CD14-positive monocyte (primary cell): ENCODE data around the gene UNC45B. TPM values are rescaled to one million over a fixed set of nuclear protein-coding genes. Genes with fewer than 3 reads are reported as not detected.

ENCODE experiments used
- DNase-seq, 3 donors: peaks; one replicate each; pipeline ENCODE4 v3.0.0-alpha.2; 2011 to 2022
- H2AFZ ChIP-seq: 2 replicates; pipeline ENCODE4 v1.6.0; 2012; ENCODE audit warnings: mild to moderate bottlenecking, low read depth, low read length, inconsistent platforms; ENCODE audit not compliant: insufficient read depth, poor library complexity, severe bottlenecking
- H3K27ac ChIP-seq, 2 donors: 1 replicate in 1 of 2; 2 replicates in 1 of 2; pipeline ENCODE4 v1.5.1; 2012 to 2013; ENCODE audit warnings: low read length in 2 of 2, control low read depth in 1 of 2, inconsistent platforms in 1 of 2, low read depth in 1 of 2, mild to moderate bottlenecking in 1 of 2
- H3K27me3 ChIP-seq, 2 donors: one replicate each; pipeline versions ENCODE4 v1.6.0 to v1.6.1; 2011 to 2013; ENCODE audit warnings: low read length in 2 of 2; ENCODE audit not compliant: control insufficient read depth in 2 of 2, insufficient read depth in 2 of 2
- H3K36me3 ChIP-seq, 2 donors: replicated peaks in 1 of 2; 1 replicate in 1 of 2; 2 replicates in 1 of 2; pipeline versions ENCODE4 v1.5.1 to v1.6.1; 2012 to 2013; ENCODE audit warnings: low read length in 2 of 2, control low read depth in 1 of 2, inconsistent platforms in 1 of 2, mild to moderate bottlenecking in 1 of 2; ENCODE audit not compliant: insufficient read depth in 2 of 2, control insufficient read depth in 1 of 2
- H3K4me1 ChIP-seq, 2 donors: 1 replicate in 1 of 2; 2 replicates in 1 of 2; pipeline versions ENCODE4 v1.5.1 to v1.6.1; 2012 to 2013; ENCODE audit warnings: low read length in 2 of 2, control low read depth in 1 of 2, inconsistent platforms in 1 of 2, mild to moderate bottlenecking in 1 of 2, moderate library complexity in 1 of 2; ENCODE audit not compliant: insufficient read depth in 2 of 2, control insufficient read depth in 1 of 2
- H3K4me2 ChIP-seq: replicated peaks from 2 replicates; pipeline ENCODE3; 2012; ENCODE audit warnings: low read length, moderate library complexity, mild to moderate bottlenecking; ENCODE audit not compliant: poor library complexity, severe bottlenecking; ENCODE audit errors: extremely low read depth
- H3K4me3 ChIP-seq, 3 experiments: fragments of 200-600 bp in 1 of 3; sonication (generic) in 1 of 3; replicated peaks in 1 of 3; 1 replicate in 2 of 3; 2 replicates in 1 of 3; pipeline ENCODE4 v1.5.1; 2011 to 2013; ENCODE audit warnings: low read length in 3 of 3, mild to moderate bottlenecking in 3 of 3, control low read depth in 2 of 3, low read depth in 2 of 3, inconsistent platforms in 1 of 3, moderate library complexity in 1 of 3
- H3K79me2 ChIP-seq: 2 replicates; pipeline ENCODE4 v1.6.0; 2012; ENCODE audit warnings: mild to moderate bottlenecking, control low read depth, inconsistent platforms, low read length, moderate library complexity; ENCODE audit not compliant: insufficient read depth
- H3K9ac ChIP-seq: 2 replicates; pipeline ENCODE4 v1.6.0; 2017; ENCODE audit warnings: low read length, mild to moderate bottlenecking; ENCODE audit not compliant: insufficient read depth, poor library complexity, severe bottlenecking
- H3K9me3 ChIP-seq, 2 donors: replicated peaks in 1 of 2; 1 replicate in 1 of 2; 2 replicates in 1 of 2; pipeline versions ENCODE4 v1.5.1 to v1.6.1; 2012 to 2013; ENCODE audit warnings: low read length in 2 of 2, control low read depth in 1 of 2; ENCODE audit not compliant: control insufficient read depth in 1 of 2, insufficient read depth in 1 of 2
- H4K20me1 ChIP-seq: 2 replicates; pipeline ENCODE4 v1.6.0; 2012; ENCODE audit warnings: mild to moderate bottlenecking, low read length, control low read depth, moderate library complexity; ENCODE audit not compliant: insufficient read depth
- H3K27ac Mint-ChIP-seq, 7 donors: one replicate each; pipeline ENCODE4 v1.8.0; 2020; ENCODE audit warnings: mild to moderate bottlenecking in 7 of 7, mixed read lengths in 7 of 7, moderate library complexity in 6 of 7, inconsistent platforms in 2 of 7
- H3K27me3 Mint-ChIP-seq, 3 donors: one replicate each; pipeline ENCODE4 v1.8.0; 2021 to 2022; ENCODE audit warnings: low read depth in 3 of 3, mild to moderate bottlenecking in 3 of 3, mixed read lengths in 3 of 3, moderate library complexity in 3 of 3, inconsistent platforms in 1 of 3
- H3K36me3 Mint-ChIP-seq, 2 donors: one replicate each; pipeline ENCODE4 v1.8.0; 2020; ENCODE audit warnings: mixed read lengths in 2 of 2, inconsistent platforms in 1 of 2, mild to moderate bottlenecking in 1 of 2
- H3K4me1 Mint-ChIP-seq: one replicate; pipeline ENCODE4 v1.8.0; 2020; ENCODE audit warnings: mild to moderate bottlenecking, mixed read lengths
- H3K4me3 Mint-ChIP-seq, 2 donors: one replicate each; pipeline ENCODE4 v1.8.0; 2020; ENCODE audit warnings: mild to moderate bottlenecking in 2 of 2, mixed read lengths in 2 of 2, moderate library complexity in 1 of 2
- H3K9me3 Mint-ChIP-seq, 7 donors: one replicate each; pipeline ENCODE4 v1.8.0; 2020 to 2022; ENCODE audit warnings: mixed read lengths in 7 of 7, mild to moderate bottlenecking in 6 of 7, moderate library complexity in 6 of 7, inconsistent platforms in 2 of 7
- WGBS: methylation state at CpG from one replicate; pipeline ENCODE4 v1.1.5; 2013; ENCODE audit warnings: missing lambda C conversion rate; ENCODE audit not compliant: insufficient coverage; 5-methylcytosine and 5-hydroxymethylcytosine counted together
- intact Hi-C, 2 donors: fragments of 100-400 bp; cut with micrococcal nuclease; formaldehyde crosslinking; loops; one replicate each; pipeline versions ENCODE4 v1.15.0 to v1.15.1; 2023
- polyA plus RNA-seq, 3 donors: library from polyadenylated mRNA; depleted of rRNA in 1 of 3; unstranded in 2 of 3; stranded (reverse) in 1 of 3; fragments of 300-500 nt in 2 of 3; fragments of >200 nt in 1 of 3; fragmentation: Illumina TruSeq in 2 of 3; gene quantifications; 1 replicate in 2 of 3; 2 replicates in 1 of 3; pipeline ENCODE4 v1.2.3, GENCODE V29; 2012 to 2021
- TF ChIP-seq, protein P1 (sequence below): fragments of 200-600 bp; IDR thresholded peaks from one replicate; pipeline ENCODE4 v1.8.0; 2022; ENCODE audit warnings: antibody characterized with exemption, mild to moderate bottlenecking

The UNC45B gene
- polyA plus RNA-seq, 3 donors, result not detected

DNA sequence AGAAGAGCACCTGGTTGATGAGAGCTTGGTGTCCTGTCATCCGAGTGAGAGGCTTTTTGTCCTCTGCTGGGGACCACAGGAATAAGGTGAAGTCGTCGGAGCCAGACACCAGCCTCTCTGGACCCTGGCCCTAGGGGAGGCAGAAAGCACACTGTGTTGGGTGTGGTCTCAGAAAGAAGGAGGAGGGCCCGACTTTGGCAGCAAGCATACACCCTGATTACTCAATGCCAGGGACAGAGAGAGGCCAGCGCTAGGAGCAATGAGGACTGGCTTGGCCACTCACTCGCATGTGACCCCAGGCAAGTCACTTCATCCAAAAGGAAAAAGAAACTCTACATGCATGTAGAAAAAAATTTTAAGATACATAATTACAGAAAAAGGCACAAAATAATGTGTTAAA, 12.3 kb upstream of the UNC45B start:
- DNase-seq, result no peak
- H3K4me3 ChIP-seq, result no peak overlapping the region
- no peaks in the 10 kb centered on the region for H3K9me3 Mint-ChIP-seq
- H3K27ac Mint-ChIP-seq, result no peak overlapping the region
- peaks cover 0 to 2% (median 0%) of the 10 kb centered on the region in 3 donors for H3K27me3 Mint-ChIP-seq
- no peaks in the 10 kb centered on the region for H3K4me1 Mint-ChIP-seq
- no peaks in the 10 kb centered on the region for H3K4me1 ChIP-seq
- no peaks in the 10 kb centered on the region for H4K20me1 ChIP-seq
- no peaks in the 10 kb centered on the region for H3K79me2 ChIP-seq
- peaks cover 79 to 81% of the 10 kb centered on the region in 2 donors for H3K36me3 Mint-ChIP-seq
- no peaks in the 10 kb centered on the region for H3K27me3 ChIP-seq
- intact Hi-C loops, result no loop called here
- TF ChIP-seq, protein P1, sequence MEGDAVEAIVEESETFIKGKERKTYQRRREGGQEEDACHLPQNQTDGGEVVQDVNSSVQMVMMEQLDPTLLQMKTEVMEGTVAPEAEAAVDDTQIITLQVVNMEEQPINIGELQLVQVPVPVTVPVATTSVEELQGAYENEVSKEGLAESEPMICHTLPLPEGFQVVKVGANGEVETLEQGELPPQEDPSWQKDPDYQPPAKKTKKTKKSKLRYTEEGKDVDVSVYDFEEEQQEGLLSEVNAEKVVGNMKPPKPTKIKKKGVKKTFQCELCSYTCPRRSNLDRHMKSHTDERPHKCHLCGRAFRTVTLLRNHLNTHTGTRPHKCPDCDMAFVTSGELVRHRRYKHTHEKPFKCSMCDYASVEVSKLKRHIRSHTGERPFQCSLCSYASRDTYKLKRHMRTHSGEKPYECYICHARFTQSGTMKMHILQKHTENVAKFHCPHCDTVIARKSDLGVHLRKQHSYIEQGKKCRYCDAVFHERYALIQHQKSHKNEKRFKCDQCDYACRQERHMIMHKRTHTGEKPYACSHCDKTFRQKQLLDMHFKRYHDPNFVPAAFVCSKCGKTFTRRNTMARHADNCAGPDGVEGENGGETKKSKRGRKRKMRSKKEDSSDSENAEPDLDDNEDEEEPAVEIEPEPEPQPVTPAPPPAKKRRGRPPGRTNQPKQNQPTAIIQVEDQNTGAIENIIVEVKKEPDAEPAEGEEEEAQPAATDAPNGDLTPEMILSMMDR, result no peak
- peaks cover 76 to 88% of the 10 kb centered on the region in 2 donors for H3K36me3 ChIP-seq
- H3K4me2 ChIP-seq, result no peak overlapping the region
- no peaks in the 10 kb centered on the region for H3K9me3 ChIP-seq
- 100% methylated on average over 3 of the region's 6 CpGs for WGBS
- no peak overlapping the region for H3K9ac ChIP-seq
- H2AFZ ChIP-seq, result no peak overlapping the region
- no peak overlapping the region for H3K4me3 Mint-ChIP-seq
- no peak overlapping the region for H3K27ac ChIP-seq

DNA sequence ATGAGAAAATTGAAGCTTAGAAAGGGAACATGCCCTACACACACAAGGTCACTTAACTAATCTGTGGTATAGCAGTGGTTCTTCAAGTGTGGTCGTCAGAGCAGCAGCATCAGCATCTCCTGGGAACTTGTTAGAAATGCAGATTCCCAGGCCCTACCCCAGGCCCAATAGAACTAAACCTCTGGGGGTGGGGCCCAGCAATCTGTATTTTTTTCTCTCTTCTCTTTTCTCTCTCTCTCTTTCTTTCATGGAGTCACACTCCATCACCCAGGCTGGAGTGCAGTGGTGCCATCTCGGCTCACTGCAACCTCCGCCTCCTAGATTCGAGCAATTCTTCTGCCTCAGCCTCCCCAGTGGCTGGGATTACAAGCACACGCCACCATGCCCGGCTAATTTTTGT, 9.4 kb upstream of the UNC45B start:
- WGBS, result 83% methylated on average over 1 of the region's 6 CpGs
- peak overlapping the region in 1 of 7 donors; percentile 38 for H3K27ac Mint-ChIP-seq

More for the DNA sequence above, 9.4 kb upstream of the UNC45B start:
- peaks cover 11% of the 10 kb centered on the region for H3K79me2 ChIP-seq
- H3K27ac ChIP-seq, result no peak overlapping the region
- H3K4me3 Mint-ChIP-seq, result no peak overlapping the region
- H3K9ac ChIP-seq, result no peak overlapping the region
- no peak for DNase-seq
- H3K4me1 Mint-ChIP-seq, result peaks cover 11% of the 10 kb centered on the region
- H3K27me3 ChIP-seq, result no peaks in the 10 kb centered on the region
- H3K4me3 ChIP-seq, result no peak overlapping the region
- H3K27me3 Mint-ChIP-seq, result peaks cover 0 to 2% (median 0%) of the 10 kb centered on the region in 3 donors
- H3K36me3 ChIP-seq, result peaks cover 56 to 64% of the 10 kb centered on the region in 2 donors
- peaks cover 0 to 13% of the 10 kb centered on the region in 2 donors for H3K4me1 ChIP-seq
- no peak overlapping the region for H2AFZ ChIP-seq
- peaks cover 53 to 56% of the 10 kb centered on the region in 2 donors for H3K36me3 Mint-ChIP-seq
- intact Hi-C loops, result no loop called here
- H3K9me3 Mint-ChIP-seq, result no peaks in the 10 kb centered on the region
- H4K20me1 ChIP-seq, result no peaks in the 10 kb centered on the region
- no peak overlapping the region for H3K4me2 ChIP-seq
- no peaks in the 10 kb centered on the region for H3K9me3 ChIP-seq
- TF ChIP-seq, protein P1, result no peak
